Measurements from ENCODE around the gene ADAM10.

ADAM10 gene

GRCh38 chr15:58749532-58750337 is at the start of gene ADAM10:
Gene ADAM10 (minus strand): TSS chr15:58749707. CDS start chr15:58749534, 173 bp downstream.
- no peaks in the 10 kb centered on the region for H3K9me3 Mint-ChIP-seq
- H3K36me3 Mint-ChIP-seq, result peaks cover 0 to 2% of the 10 kb centered on the region in 2 donors
- DNase-seq (peak; percentile 97), ATAC-seq (replicated peaks) (peak; percentile 90 to 93)
- H3K4me3 Mint-ChIP-seq, result peak within 1 kb of the TSS; percentile 99
- peaks cover 20 to 35% of the 10 kb centered on the region in 2 donors for H3K4me1 Mint-ChIP-seq
- peaks cover 0 to 1% of the 10 kb centered on the region in 2 donors for H3K27me3 Mint-ChIP-seq
- H3K27ac Mint-ChIP-seq, result peak within 1 kb of the TSS; percentile 98

- Mint-ChIP-seq H3K9me3 (peaks cover 0 to 4% of the 10 kb centered on the region in 2 donors), H3K4me3 (no peak overlapping the region), H3K27me3 (no peaks in the 10 kb centered on the region), H3K36me3 (peaks cover 6 to 23% of the 10 kb centered on the region in 2 donors), H3K27ac (no peak overlapping the region), H3K4me1 (peaks cover 16 to 17% of the 10 kb centered on the region in 2 donors)
- DNase-seq, result no peak
- ATAC-seq (replicated peaks), result no peak
Observed at GRCh38 chr15:58797505-58797904, 48.0 kb upstream of the ADAM10 start.

GRCh38 chr15:58795825-58796224 is 46.3 kb upstream of the ADAM10 start:
- no peak for DNase-seq
- no peak overlapping the region for H3K27ac Mint-ChIP-seq
- no peaks in the 10 kb centered on the region for H3K27me3 Mint-ChIP-seq
- peaks cover 9 to 31% of the 10 kb centered on the region in 2 donors for H3K36me3 Mint-ChIP-seq
- H3K4me1 Mint-ChIP-seq, result peaks cover 16 to 17% of the 10 kb centered on the region in 2 donors
- ATAC-seq (replicated peaks), result peak; percentile 53 to 69
- H3K4me3 Mint-ChIP-seq, result no peak overlapping the region
- H3K9me3 Mint-ChIP-seq, result peaks cover 1 to 4% of the 10 kb centered on the region in 2 donors

GRCh38 chr15:58793862-58794261 is 44.4 kb upstream of the ADAM10 start:
- H3K4me3 Mint-ChIP-seq, result no peak overlapping the region
- no peak overlapping the region for H3K27ac Mint-ChIP-seq

GRCh38 chr15:58788056-58788710 is 38.7 kb upstream of the ADAM10 start:
- Mint-ChIP-seq H3K4me1 (peaks cover 0 to 1% of the 10 kb centered on the region in 2 donors), H3K4me3 (no peak overlapping the region), H3K9me3 (peaks cover 0 to 1% of the 10 kb centered on the region in 2 donors), H3K36me3 (peaks cover 15 to 29% of the 10 kb centered on the region in 2 donors), H3K27me3 (no peaks in the 10 kb centered on the region), H3K27ac (no peak overlapping the region)
- ATAC-seq (replicated peaks) (no peak), DNase-seq (no peak)

More at GRCh38 chr15:58793862-58794261, 44.4 kb upstream of the ADAM10 start:
- peaks cover 9 to 11% of the 10 kb centered on the region in 2 donors for H3K4me1 Mint-ChIP-seq
- DNase-seq (no peak), ATAC-seq (replicated peaks) (no peak)
- peaks cover 16 to 37% of the 10 kb centered on the region in 2 donors for H3K36me3 Mint-ChIP-seq
- no peaks in the 10 kb centered on the region for H3K27me3 Mint-ChIP-seq
- peaks cover 1 to 4% of the 10 kb centered on the region in 2 donors for H3K9me3 Mint-ChIP-seq

GRCh38 chr15:58785355-58785754 is 35.8 kb upstream of the ADAM10 start:
- no peaks in the 10 kb centered on the region for H3K9me3 Mint-ChIP-seq
- no peak for DNase-seq
- H3K27me3 Mint-ChIP-seq, result no peaks in the 10 kb centered on the region
- H3K27ac Mint-ChIP-seq, result no peak overlapping the region
- H3K4me3 Mint-ChIP-seq, result no peak overlapping the region
- peaks cover 0 to 1% of the 10 kb centered on the region in 2 donors for H3K4me1 Mint-ChIP-seq
- ATAC-seq (replicated peaks), result no peak
- H3K36me3 Mint-ChIP-seq, result peaks cover 7 to 10% of the 10 kb centered on the region in 2 donors

GRCh38 chr15:58779554-58779953 is 30.0 kb upstream of the ADAM10 start:
- no peak for ATAC-seq (replicated peaks)
- H3K27ac Mint-ChIP-seq, result no peak overlapping the region
- no peaks in the 10 kb centered on the region for H3K27me3 Mint-ChIP-seq
- H3K4me1 Mint-ChIP-seq, result peaks cover 0 to 5% of the 10 kb centered on the region in 2 donors
- no peak for DNase-seq
- no peaks in the 10 kb centered on the region for H3K9me3 Mint-ChIP-seq
- H3K4me3 Mint-ChIP-seq, result no peak overlapping the region
- H3K36me3 Mint-ChIP-seq, result peaks cover 5% of the 10 kb centered on the region in 2 donors

GRCh38 chr15:58777107-58777506 is 27.6 kb upstream of the ADAM10 start:
- peak overlapping the region; percentile 16 for H3K27ac Mint-ChIP-seq
- ATAC-seq (replicated peaks), result peak; percentile 34 to 55
- no peaks in the 10 kb centered on the region for H3K9me3 Mint-ChIP-seq

GRCh38 chr15:58775402-58775801 is 25.9 kb upstream of the ADAM10 start:
- Mint-ChIP-seq H3K27ac (no peak overlapping the region), H3K36me3 (peaks cover 0 to 2% of the 10 kb centered on the region in 2 donors), H3K4me1 (peaks cover 0 to 8% of the 10 kb centered on the region in 2 donors), H3K9me3 (no peaks in the 10 kb centered on the region), H3K4me3 (no peak overlapping the region), H3K27me3 (no peaks in the 10 kb centered on the region)
- DNase-seq (no peak), ATAC-seq (replicated peaks) (no peak)

More at GRCh38 chr15:58777107-58777506, 27.6 kb upstream of the ADAM10 start:
- H3K36me3 Mint-ChIP-seq, result no peaks in the 10 kb centered on the region
- DNase-seq, result no peak
- H3K4me3 Mint-ChIP-seq, result peak overlapping the region in 1 of 2 donors; percentile 2
- no peaks in the 10 kb centered on the region for H3K27me3 Mint-ChIP-seq
- peaks cover 0 to 8% of the 10 kb centered on the region in 2 donors for H3K4me1 Mint-ChIP-seq

- H3K36me3 Mint-ChIP-seq, result peaks cover 0 to 2% of the 10 kb centered on the region in 2 donors
- no peak overlapping the region for H3K27ac Mint-ChIP-seq
- ATAC-seq (replicated peaks), result no peak
- peaks cover 0 to 8% of the 10 kb centered on the region in 2 donors for H3K4me1 Mint-ChIP-seq
- H3K4me3 Mint-ChIP-seq, result peak overlapping the region in 1 of 2 donors; percentile 63
- H3K9me3 Mint-ChIP-seq, result no peaks in the 10 kb centered on the region
- DNase-seq, result no peak
- H3K27me3 Mint-ChIP-seq, result no peaks in the 10 kb centered on the region
Observed at GRCh38 chr15:58773024-58773423, 23.5 kb upstream of the ADAM10 start.

GRCh38 chr15:58771621-58772250 is 22.2 kb upstream of the ADAM10 start:
- Mint-ChIP-seq H3K27ac (peak overlapping the region; percentile 98), H3K36me3 (peaks cover 0 to 2% of the 10 kb centered on the region in 2 donors), H3K27me3 (no peaks in the 10 kb centered on the region), H3K4me3 (peak overlapping the region; percentile 90 to 97), H3K4me1 (peaks cover 0 to 3% of the 10 kb centered on the region in 2 donors), H3K9me3 (no peaks in the 10 kb centered on the region)
- ATAC-seq (replicated peaks) (peak; percentile 1 to 2), DNase-seq (no peak)

GRCh38 chr15:58770857-58771620 is 21.5 kb upstream of the ADAM10 start, which contains the start of gene MINDY2:
Gene MINDY2 (plus strand): TSS chr15:58771302. CDS start chr15:58771396, 94 bp downstream.
- peak within 1 kb of the TSS; percentile 98 for H3K27ac Mint-ChIP-seq
- H3K36me3 Mint-ChIP-seq, result peaks cover 0 to 2% of the 10 kb centered on the region in 2 donors
- peak; percentile 94 for DNase-seq
- no peaks in the 10 kb centered on the region for H3K27me3 Mint-ChIP-seq
- H3K9me3 Mint-ChIP-seq, result no peaks in the 10 kb centered on the region
- H3K4me1 Mint-ChIP-seq, result peaks cover 0 to 3% of the 10 kb centered on the region in 2 donors
- peak; percentile 96 to 97 for ATAC-seq (replicated peaks)
- peak within 1 kb of the TSS; percentile 90 to 97 for H3K4me3 Mint-ChIP-seq

GRCh38 chr15:58770519-58770856 is 21.0 kb upstream of the ADAM10 start:
- Mint-ChIP-seq H3K4me3 (peak overlapping the region; percentile 90 to 97), H3K27ac (peak overlapping the region; percentile 98), H3K9me3 (no peaks in the 10 kb centered on the region), H3K4me1 (peaks cover 0 to 3% of the 10 kb centered on the region in 2 donors), H3K36me3 (peaks cover 0 to 2% of the 10 kb centered on the region in 2 donors), H3K27me3 (no peaks in the 10 kb centered on the region)
- DNase-seq (peak; percentile 37), ATAC-seq (replicated peaks) (peak; percentile 53 to 62)

Measured in stimulated activated naive B cell treated with anti-CD40 and anti-IgM and Interleukin-4, amounts not matched to agents 10 μg/mL and 1 μg/mL and 100 μg/mL, for 72 hours (primary cell).